Heart right ventricle (tissue), 16 donors: Measurements from ENCODE around the gene TAS2R31. TPM values are rescaled to one million over a fixed set of nuclear protein-coding genes. Genes with fewer than 3 reads are reported as not detected.
"Not testable (repeated sequence)": the region's sequence is repeated elsewhere in the genome, so short reads cannot be mapped to it uniquely, and the experiment has no call there.

ENCODE experiments used
- ATAC-seq, 8 donors: fragments of 200-7000 bp; cut with Tn5 transposase; one replicate each; pipeline ENCODE4 v1.9.1; 2020; ENCODE audit warnings: mild to moderate bottlenecking in 8 of 8, moderate library complexity in 8 of 8, moderate number of reproducible peaks in 1 of 8
- DNase-seq, 2 donors: peaks; one replicate each; pipeline ENCODE4 v3.0.0-alpha.2; 2020
- H3K27ac ChIP-seq, 10 donors: fragments of 200-600 bp; sonication (generic) in 2 of 10; one replicate each; pipeline versions ENCODE4 v1.5.0 to v1.8.0; 2020 to 2022; ENCODE audit warnings: mild to moderate bottlenecking in 3 of 10
- H3K27me3 ChIP-seq, 7 donors: fragments of 200-600 bp; one replicate each; pipeline ENCODE4 v1.8.0; 2021 to 2022; ENCODE audit warnings: mild to moderate bottlenecking in 2 of 7
- H3K36me3 ChIP-seq, 9 donors: fragments of 200-600 bp; sonication (generic) in 1 of 9; one replicate each; pipeline versions ENCODE4 v1.5.0 to v1.8.0; 2020 to 2022; ENCODE audit warnings: mild to moderate bottlenecking in 2 of 9
- H3K4me1 ChIP-seq, 9 donors: fragments of 200-600 bp; sonication (generic) in 1 of 9; one replicate each; pipeline versions ENCODE4 v1.5.0 to v1.8.0; 2020 to 2022; ENCODE audit warnings: mild to moderate bottlenecking in 4 of 9
- H3K4me3 ChIP-seq, 10 donors: fragments of 200-600 bp; sonication (generic) in 2 of 10; one replicate each; pipeline versions ENCODE4 v1.5.0 to v1.8.0; 2020 to 2022; ENCODE audit warnings: mild to moderate bottlenecking in 7 of 10, moderate library complexity in 2 of 10
- H3K9me3 ChIP-seq, 11 donors: fragments of 200-600 bp in 10 of 11; sonication (generic) in 2 of 11; one replicate each; pipeline versions ENCODE4 v1.5.0 to v1.8.0; 2013 to 2022; ENCODE audit warnings: mild to moderate bottlenecking in 2 of 11, control low read depth in 1 of 11, moderate library complexity in 1 of 11
- CTCF ChIP-seq, 9 donors: fragments of 200-600 bp; sonication (generic) in 2 of 9; IDR thresholded peaks; one replicate each; pipeline versions ENCODE4 v1.5.0 to v1.8.0; 2021 to 2022; ENCODE audit warnings: antibody characterized with exemption in 9 of 9, mild to moderate bottlenecking in 5 of 9, moderate library complexity in 1 of 9
- WGBS, 2 donors: extraction: QIAGEN DNeasy Blood & Tissue Kit; methylation state at CpG; one replicate each; pipeline ENCODE4 v1.1.7; 2013; ENCODE audit warnings: inconsistent platforms in 1 of 2; 5-methylcytosine and 5-hydroxymethylcytosine counted together
- intact Hi-C, 10 donors: fragments of 100-400 bp; cut with DNase I; formaldehyde crosslinking; loops; one replicate each; pipeline versions ENCODE4 v1.11.1 to v1.14.2; 2022
- polyA plus RNA-seq, 2 donors: library from polyadenylated mRNA; stranded (reverse); fragments of 200-250 nt; gene quantifications; one replicate each; pipeline ENCODE4 v1.2.3, GENCODE V29; 2013
- total RNA-seq, 10 donors: library from RNA; stranded (reverse); fragmentation: NEBNext Ultra II Directional in 3 of 10; extraction: Animal tissue kit (Norgen Biotek cat#: 25700) in 3 of 10; gene quantifications; one replicate each; pipeline versions ENCODE4 v1.2.1 to v1.2.4, GENCODE V29; 2021 to 2023
- donor health status: Arrhythmogenic right ventricular cardiomyopathy.
- donor health status: ischemic (EF 13 %, LVEDD 7.1; RV severe dilation, severe dysfunction).
- donor health status: healthy with polysubstance abuse.
- donor health status: DM: no; HTN: yes; CAD: no.
- donor health status: DM: no; HTN: no; CAD: no.
- donor health status: ischemic (EF 25% LVEDD 6.9; RV normal size, moderate dysfunction).
- donor health status: ischemic (EF 25% LVEDD 5.7; RV mildly dilated, moderate dysfunction).
- donor health status: healthy.
- donor health status: DM: yes; HTN: yes; CAD: no.
- donor health status: Ischemic cardiomyopathy.
- donor health status: ischemic (EF 35%, LVEDD 5.7; RV mildly dilated, moderate dysfunction).
- donor health status: nonischemic (EF 11% LVEDD 7.7; RV severe dilation, severe dysfunction).
- donor health status: DM: yes; HTN: yes; CAD: no.
- donor health status: PGD.
- donor health status: ischemic (EF 29% LVEDD 5.4; RV normal size, mild dysfunction).
- donor health status: nonischemic (EF 23%, LVEDD 6.1; RV moderate dilation, normal function).

Gene TAS2R31
- total and polyA plus RNA-seq, 12 donors, result 0.12 to 1.6 (median 0.69) TPM

GRCh38 chr12:11070999-11071398 lies 39.8 kb upstream of the TAS2R31 start:
- Histone ChIP-seq H3K9me3 (no peaks in the 10 kb centered on the region), H3K4me1 (peaks cover 0 to 10% (median 0%) of the 10 kb centered on the region in 9 donors), H3K27ac (no peak overlapping the region), H3K27me3 (no peaks in the 10 kb centered on the region), H3K36me3 (no peaks in the 10 kb centered on the region), H3K4me3 (no peak overlapping the region)
- WGBS, 2 donors, result 58% methylated on average over 1 of the region's 1 CpG; no CpG with 5 or more reads in 1 of the 2 donors
- ATAC-seq (no peak), DNase-seq (no peak)
- TF ChIP-seq CTCF (IDR thresholded peaks at IDR 0.05), result no peak
- intact Hi-C loops, result loop anchor here in 5 of 10 donors (2.0 to 5.0 kb wide), 2 partner anchors 54 to 56 kb away; no protein-coding TSS in a partner anchor

GRCh38 chr12:11069854-11070365 lies 38.7 kb upstream of the TAS2R31 start:
- Histone ChIP-seq H3K27ac (no peak overlapping the region), H3K4me1 (peaks cover 0 to 10% (median 0%) of the 10 kb centered on the region in 9 donors), H3K27me3 (no peaks in the 10 kb centered on the region), H3K9me3 (no peaks in the 10 kb centered on the region), H3K36me3 (no peaks in the 10 kb centered on the region), H3K4me3 (no peak overlapping the region)
- 71 to 86% methylated on average over 5 of the region's 5 CpGs for WGBS, 2 donors
- TF ChIP-seq CTCF (IDR thresholded peaks at IDR 0.05), result no peak
- intact Hi-C loops, result loop anchor here in 6 of 10 donors (2.0 to 10.0 kb wide), 3 partner anchors 53 to 95 kb away; no protein-coding TSS in a partner anchor
- DNase-seq, result no peak
- ATAC-seq, result peak in 2 of 8 donors; percentile 27 to 58

GRCh38 chr12:11067514-11067913 lies 36.3 kb upstream of the TAS2R31 start:
- H3K4me1 ChIP-seq, result peaks cover 0 to 10% (median 0%) of the 10 kb centered on the region in 9 donors
- ATAC-seq (peak in 6 of 8 donors; percentile 41 to 88 (median 82)), DNase-seq (peak in 1 of 2 donors; percentile 68)
- 6 to 41% methylated on average over 2 of the region's 2 CpGs for WGBS, 2 donors
- no peaks in the 10 kb centered on the region for H3K27me3 ChIP-seq
- no peaks in the 10 kb centered on the region for H3K36me3 ChIP-seq
- intact Hi-C loops, result loop anchor here in 2 of 10 donors (2.0 to 10.0 kb wide), 2 partner anchors 29 to 97 kb away; no protein-coding TSS in a partner anchor
- TF ChIP-seq CTCF (IDR thresholded peaks at IDR 0.05), result no peak
- no peak overlapping the region for H3K27ac ChIP-seq
- no peak overlapping the region for H3K4me3 ChIP-seq
- no peaks in the 10 kb centered on the region for H3K9me3 ChIP-seq

GRCh38 chr12:11062194-11062593 lies 31.0 kb upstream of the TAS2R31 start, which contains the start of gene TAS2R46:
Gene TAS2R46, minus strand, starts transcription at chr12:11062294. Its CDS starts 0 bp downstream, at chr12:11062294.
- H3K4me1 ChIP-seq, H3K27ac ChIP-seq, ATAC-seq, H3K9me3 ChIP-seq, DNase-seq, H3K27me3 ChIP-seq, H3K4me3 ChIP-seq, H3K36me3 ChIP-seq: not testable (repeated sequence)
- 89 to 98% methylated on average over 1 of the region's 1 CpG for WGBS, 2 donors
- intact Hi-C loops, result loop anchor here in 1 of 10 donors (10.0 kb wide), 1 partner anchor 103 kb away; no protein-coding TSS in a partner anchor

- ATAC-seq (no peak), DNase-seq (no peak)
- H3K27ac ChIP-seq, result no peak overlapping the region
- no peaks in the 10 kb centered on the region for H3K36me3 ChIP-seq
- no peaks in the 10 kb centered on the region for H3K9me3 ChIP-seq
- intact Hi-C loops, result loop anchor here in 1 of 10 donors (10.0 kb wide), 1 partner anchor 105 kb away; no protein-coding TSS in a partner anchor
- H3K27me3 ChIP-seq, result no peaks in the 10 kb centered on the region
- H3K4me3 ChIP-seq, result no peak overlapping the region
- no peak for TF ChIP-seq CTCF (IDR thresholded peaks at IDR 0.05)
- H3K4me1 ChIP-seq, result peaks cover 0 to 5% (median 0%) of the 10 kb centered on the region in 9 donors
Measured at GRCh38 chr12:11059784-11060183, 28.6 kb upstream of the TAS2R31 start.
